Measurements from ENCODE around the gene PLLP.

DNA sequence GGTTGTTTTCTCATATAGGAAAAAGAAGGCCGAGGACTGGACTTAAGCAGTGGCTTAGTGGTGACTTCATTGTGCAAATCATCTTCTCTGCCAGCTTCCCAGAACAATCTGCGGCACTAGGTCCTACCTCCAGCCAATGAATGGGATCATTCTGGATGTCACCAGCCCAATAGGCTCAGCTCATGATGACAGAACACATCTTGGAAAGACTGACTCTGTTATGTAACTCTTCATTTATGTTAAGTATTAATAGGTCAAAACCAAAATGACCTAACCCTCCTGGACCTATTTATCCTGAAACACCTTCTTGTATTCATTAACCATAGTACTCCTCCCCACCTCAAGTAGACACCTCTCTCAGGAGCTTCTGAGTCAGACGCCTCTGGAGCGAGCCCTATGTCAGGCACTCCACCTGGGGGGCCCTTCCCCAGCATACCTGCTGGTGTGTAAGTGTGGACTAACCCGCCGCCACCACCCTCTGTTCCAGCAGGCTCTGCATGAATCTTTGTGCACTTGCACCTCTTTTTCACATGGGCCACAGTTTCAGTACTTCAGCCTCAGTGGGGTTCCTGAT is 32.2 kb downstream of the PLLP start:
- TF ChIP-seq CTCF (IDR thresholded peaks at IDR 0.05) (no peak), EP300 (IDR thresholded peaks at IDR 0.05) (no peak), POLR2AphosphoS5 (IDR thresholded peaks at IDR 0.05) (no peak), POLR2A (IDR thresholded peaks at IDR 0.05; ENCODE audit: low read depth) (no peak)

Data from esophagus muscularis mucosa (tissue), 4 donors.